ENCODE results near the gene STK32B. TPM values are rescaled to one million over a fixed set of nuclear protein-coding genes. Genes with fewer than 3 reads are reported as not detected.

STK32B gene
- total RNA-seq, 4 donors from 2014 or later, result 0.39 to 2.7 (median 2.4) TPM

- TF ChIP-seq EP300 (IDR thresholded peaks at IDR 0.05) (no peak), POLR2A (IDR thresholded peaks at IDR 0.05) (no peak), CTCF (IDR thresholded peaks at IDR 0.05) (no peak)
- DNase-seq (ENCODE audit: low spot score in 2 of 2), result no peak
- H3K27me3 ChIP-seq, result no peaks in the 10 kb centered on the region
- no peak overlapping the region for H3K27ac ChIP-seq
- 76 to 89% methylated on average over 3 of the region's 3 CpGs for WGBS, 2 donors
- no peaks in the 10 kb centered on the region for H3K4me1 ChIP-seq
- H3K9me3 ChIP-seq, result peaks cover 0 to 2% (median 0%) of the 10 kb centered on the region in 4 donors
- no peaks in the 10 kb centered on the region for H3K36me3 ChIP-seq
- H3K4me3 ChIP-seq, result no peak overlapping the region
Measured at GRCh38 chr4:5368426-5368825, 317.1 kb downstream of the STK32B start.

GRCh38 chr4:5370286-5370685 lies 319.0 kb downstream of the STK32B start:
- TF ChIP-seq POLR2A (IDR thresholded peaks at IDR 0.05) (no peak), CTCF (IDR thresholded peaks at IDR 0.05) (no peak), EP300 (IDR thresholded peaks at IDR 0.05) (no peak)
- no peak overlapping the region for H3K4me3 ChIP-seq
- no peak for DNase-seq (ENCODE audit: low spot score in 2 of 2)

DNA sequence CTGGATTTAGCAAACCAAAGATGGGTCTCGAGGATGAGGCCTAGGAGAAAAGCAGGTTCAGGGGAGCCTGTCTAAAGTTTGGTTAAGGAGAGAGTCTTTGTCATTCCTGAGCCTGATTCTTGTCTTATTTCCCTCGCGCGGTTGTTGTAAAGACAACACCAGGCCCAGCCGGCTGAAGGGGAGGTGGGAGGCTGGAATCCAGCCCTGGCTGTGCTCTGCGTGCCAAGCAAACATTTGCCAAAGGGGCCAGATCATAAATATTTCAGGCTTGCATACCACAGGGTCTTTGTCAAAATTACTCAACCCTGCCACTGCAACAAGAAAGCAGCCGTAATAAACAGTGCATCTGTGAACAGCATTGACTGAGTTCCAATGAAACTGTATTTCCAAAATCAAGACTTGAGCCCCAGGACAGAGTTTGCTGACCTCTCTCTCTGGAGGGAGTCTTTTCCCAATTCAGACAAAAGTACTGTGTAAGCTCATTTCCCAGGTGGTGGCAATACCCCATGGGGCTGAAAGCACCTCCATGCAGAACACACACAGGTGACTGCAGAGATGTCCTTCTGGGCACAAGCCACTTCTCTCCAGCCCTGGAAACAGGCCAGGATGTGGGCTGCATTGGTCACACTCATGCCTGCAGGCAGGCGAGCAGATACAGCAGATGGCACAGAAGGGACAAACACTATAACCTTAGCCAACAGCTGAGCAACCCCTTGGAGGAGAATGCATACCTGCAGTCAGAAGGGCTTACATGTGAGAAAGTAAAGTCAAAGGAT lies 320.3 kb downstream of the STK32B start:
- DNase-seq (ENCODE audit: low spot score in 2 of 2), result no peak
- WGBS, 2 donors, result 51 to 58% methylated on average over 8 of the region's 8 CpGs
- Histone ChIP-seq H3K9me3 (peaks cover 0 to 13% (median 0%) of the 10 kb centered on the region in 4 donors), H3K36me3 (no peaks in the 10 kb centered on the region), H3K4me3 (no peak overlapping the region), H3K4me1 (no peaks in the 10 kb centered on the region), H3K27ac (no peak overlapping the region), H3K27me3 (no peaks in the 10 kb centered on the region)
- no peak for TF ChIP-seq POLR2A (IDR thresholded peaks at IDR 0.05)
- no peak for TF ChIP-seq CTCF (IDR thresholded peaks at IDR 0.05)
- no peak for TF ChIP-seq EP300 (IDR thresholded peaks at IDR 0.05)

More at GRCh38 chr4:5370286-5370685, 319.0 kb downstream of the STK32B start:
- H3K27me3 ChIP-seq, result no peaks in the 10 kb centered on the region
- 68 to 79% methylated on average over 2 of the region's 2 CpGs for WGBS, 2 donors
- H3K27ac ChIP-seq, result no peak overlapping the region
- no peaks in the 10 kb centered on the region for H3K36me3 ChIP-seq
- peaks cover 0 to 13% (median 0%) of the 10 kb centered on the region in 4 donors for H3K9me3 ChIP-seq
- no peaks in the 10 kb centered on the region for H3K4me1 ChIP-seq

- Histone ChIP-seq H3K4me3 (no peak overlapping the region), H3K36me3 (no peaks in the 10 kb centered on the region), H3K27ac (no peak overlapping the region), H3K4me1 (no peaks in the 10 kb centered on the region), H3K27me3 (no peaks in the 10 kb centered on the region), H3K9me3 (peaks cover 0 to 13% (median 0%) of the 10 kb centered on the region in 4 donors)
- 85 to 86% methylated on average over 6 of the region's 6 CpGs for WGBS, 2 donors
- no peak for DNase-seq (ENCODE audit: low spot score in 2 of 2)
- no peak for TF ChIP-seq EP300 (IDR thresholded peaks at IDR 0.05)
- no peak for TF ChIP-seq CTCF (IDR thresholded peaks at IDR 0.05)
- no peak for TF ChIP-seq POLR2A (IDR thresholded peaks at IDR 0.05)
Measured at GRCh38 chr4:5372198-5372597, 320.9 kb downstream of the STK32B start.

- Histone ChIP-seq H3K4me1 (no peaks in the 10 kb centered on the region), H3K4me3 (no peak overlapping the region), H3K27ac (no peak overlapping the region), H3K27me3 (no peaks in the 10 kb centered on the region), H3K36me3 (no peaks in the 10 kb centered on the region), H3K9me3 (peaks cover 0 to 16% (median 0%) of the 10 kb centered on the region in 4 donors)
- 94 to 95% methylated on average over 4 of the region's 4 CpGs for WGBS, 2 donors
- TF ChIP-seq POLR2A (IDR thresholded peaks at IDR 0.05) (no peak), CTCF (IDR thresholded peaks at IDR 0.05) (no peak), EP300 (IDR thresholded peaks at IDR 0.05) (no peak)
- DNase-seq (ENCODE audit: low spot score in 2 of 2), result no peak
Measured at GRCh38 chr4:5373327-5373726, 322.0 kb downstream of the STK32B start.
